ENCODE results near the gene XPR1.

DNA sequence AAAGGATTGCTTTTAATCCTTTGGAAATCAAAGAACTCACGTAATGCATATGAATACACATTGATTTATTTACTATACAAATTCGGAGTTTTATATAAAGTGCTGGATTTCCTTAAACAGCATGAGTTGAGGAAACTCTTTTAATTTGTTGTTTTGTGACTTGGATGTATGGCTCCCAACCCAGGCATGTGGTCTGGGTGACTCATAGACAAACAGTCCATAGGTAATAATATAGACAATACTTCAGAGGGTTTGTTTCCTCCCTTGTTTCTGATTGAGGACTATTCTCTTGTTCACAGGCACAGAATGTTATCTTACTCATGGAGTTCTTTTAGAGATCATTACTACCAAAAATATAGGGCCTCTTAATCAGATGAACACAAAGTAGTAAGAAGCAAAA lies 43.8 kb downstream of the XPR1 start:
- TF ChIP-seq, protein P1, sequence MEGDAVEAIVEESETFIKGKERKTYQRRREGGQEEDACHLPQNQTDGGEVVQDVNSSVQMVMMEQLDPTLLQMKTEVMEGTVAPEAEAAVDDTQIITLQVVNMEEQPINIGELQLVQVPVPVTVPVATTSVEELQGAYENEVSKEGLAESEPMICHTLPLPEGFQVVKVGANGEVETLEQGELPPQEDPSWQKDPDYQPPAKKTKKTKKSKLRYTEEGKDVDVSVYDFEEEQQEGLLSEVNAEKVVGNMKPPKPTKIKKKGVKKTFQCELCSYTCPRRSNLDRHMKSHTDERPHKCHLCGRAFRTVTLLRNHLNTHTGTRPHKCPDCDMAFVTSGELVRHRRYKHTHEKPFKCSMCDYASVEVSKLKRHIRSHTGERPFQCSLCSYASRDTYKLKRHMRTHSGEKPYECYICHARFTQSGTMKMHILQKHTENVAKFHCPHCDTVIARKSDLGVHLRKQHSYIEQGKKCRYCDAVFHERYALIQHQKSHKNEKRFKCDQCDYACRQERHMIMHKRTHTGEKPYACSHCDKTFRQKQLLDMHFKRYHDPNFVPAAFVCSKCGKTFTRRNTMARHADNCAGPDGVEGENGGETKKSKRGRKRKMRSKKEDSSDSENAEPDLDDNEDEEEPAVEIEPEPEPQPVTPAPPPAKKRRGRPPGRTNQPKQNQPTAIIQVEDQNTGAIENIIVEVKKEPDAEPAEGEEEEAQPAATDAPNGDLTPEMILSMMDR (optimal IDR thresholded peaks at IDR 0.05 in 1 of 3, IDR thresholded peaks at IDR 0.05 in 1 of 3, conservative IDR thresholded peaks at IDR 0.05 in 1 of 3; ENCODE audit: extremely low read depth in 1 of 3, insufficient read depth in 2 of 3, low read length in 3 of 3) = no peak
- TF ChIP-seq EZH2 (IDR thresholded peaks at IDR 0.05; ENCODE audit: low read length) = no peak

Measured in keratinocyte (primary cell).